Activated T-cell treated with anti-CD3 and anti-CD28 coated beads for 4 hours (primary cell): ENCODE results near the gene SNRNP40.

Source experiments
- DNase-seq: peaks from one replicate; pipeline ENCODE4 v3.0.0-alpha.2; 2020

SNRNP40 gene

DNA sequence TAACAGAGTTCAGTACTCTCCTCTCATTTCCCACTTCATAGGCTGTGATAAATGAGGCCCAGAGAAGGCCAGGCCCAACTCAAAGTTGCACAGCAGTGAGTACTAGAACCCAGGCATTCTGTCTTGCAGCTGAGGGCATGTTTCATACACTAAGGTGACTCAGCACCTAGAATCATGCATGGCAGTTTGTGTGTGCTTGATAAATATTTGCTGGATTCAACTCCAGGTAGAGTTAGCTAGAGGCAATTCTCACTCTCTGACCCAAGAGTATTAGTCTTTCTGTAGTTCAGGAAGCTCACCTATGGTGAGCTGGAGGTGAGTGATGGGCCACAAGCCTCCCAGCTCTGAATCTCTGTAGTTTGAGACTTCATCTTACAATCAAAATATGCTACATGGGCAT is 67.6 kb downstream of the SNRNP40 start:
- no peak for DNase-seq

DNA sequence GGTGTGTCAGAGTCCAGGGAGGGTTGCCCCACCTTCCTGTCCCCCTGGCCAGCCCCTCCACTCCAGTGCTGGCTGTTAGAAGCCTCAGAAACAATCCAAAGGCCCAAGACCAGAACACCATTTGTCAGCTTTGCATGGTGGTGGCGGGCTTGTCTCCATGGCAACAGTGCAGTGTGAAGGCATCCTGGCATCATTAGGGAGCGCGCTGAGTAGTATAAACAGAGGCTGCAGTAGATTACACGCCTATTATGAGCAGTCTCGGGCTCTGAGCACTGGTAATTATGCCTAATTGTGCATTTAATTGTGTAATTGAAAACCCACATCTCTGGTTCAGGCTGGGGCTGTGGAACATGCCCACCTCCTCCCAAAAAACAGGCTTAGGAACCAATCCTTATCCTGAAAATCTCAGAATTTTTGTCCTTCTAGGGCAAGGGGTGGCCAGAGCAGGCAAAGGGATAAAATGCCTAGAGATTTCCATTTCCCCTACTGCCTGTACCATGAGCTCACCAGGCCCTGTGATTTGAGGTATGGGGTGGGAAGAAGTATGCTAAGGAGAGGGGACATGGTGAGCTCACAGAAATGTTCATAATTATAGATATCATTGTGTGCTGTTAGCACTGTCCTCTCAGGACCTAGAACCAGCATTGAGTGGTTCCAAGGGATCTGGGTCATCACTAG is 68.6 kb downstream of the SNRNP40 start:
- no peak for DNase-seq

DNA sequence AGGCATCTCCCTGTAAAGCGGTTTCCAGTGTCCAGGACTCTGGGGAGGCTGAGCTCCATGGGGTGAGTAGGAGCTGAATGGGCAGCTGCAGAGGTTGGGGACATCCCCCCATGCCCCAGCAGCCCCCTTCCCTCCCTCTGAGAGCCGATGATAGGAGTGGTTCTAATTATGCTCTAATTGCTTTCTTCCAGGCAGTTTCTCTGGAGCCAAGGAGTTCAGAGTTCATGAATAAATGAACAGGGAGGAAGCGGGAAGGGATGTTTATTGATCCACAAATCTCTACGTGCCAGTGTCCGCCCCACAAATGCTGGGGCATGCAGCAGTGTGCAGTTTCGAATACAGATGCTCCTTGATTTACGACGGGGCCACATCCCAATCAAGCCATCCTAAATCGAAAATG is 72.5 kb downstream of the SNRNP40 start:
- DNase-seq, result no peak

DNA sequence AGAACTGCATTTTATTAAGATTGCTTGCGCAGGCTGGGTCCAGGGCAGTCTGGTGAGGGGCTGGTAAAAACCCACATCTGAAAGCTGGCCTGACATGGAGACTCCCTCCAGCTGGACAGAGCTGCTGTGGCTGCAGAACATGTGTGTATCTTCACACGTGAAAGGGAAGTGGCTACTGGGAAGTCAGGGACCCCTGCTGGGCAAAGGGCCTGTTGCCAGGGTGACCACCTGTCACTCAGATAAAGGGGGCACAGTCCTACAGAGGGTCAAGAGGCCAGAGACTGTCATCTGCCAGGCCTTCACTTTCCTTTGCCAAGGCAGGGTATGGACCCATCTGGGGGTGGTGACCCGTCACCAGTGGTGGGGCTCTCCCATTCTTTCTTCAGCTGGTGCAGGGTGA is 74.4 kb downstream of the SNRNP40 start:
- no peak for DNase-seq

DNA sequence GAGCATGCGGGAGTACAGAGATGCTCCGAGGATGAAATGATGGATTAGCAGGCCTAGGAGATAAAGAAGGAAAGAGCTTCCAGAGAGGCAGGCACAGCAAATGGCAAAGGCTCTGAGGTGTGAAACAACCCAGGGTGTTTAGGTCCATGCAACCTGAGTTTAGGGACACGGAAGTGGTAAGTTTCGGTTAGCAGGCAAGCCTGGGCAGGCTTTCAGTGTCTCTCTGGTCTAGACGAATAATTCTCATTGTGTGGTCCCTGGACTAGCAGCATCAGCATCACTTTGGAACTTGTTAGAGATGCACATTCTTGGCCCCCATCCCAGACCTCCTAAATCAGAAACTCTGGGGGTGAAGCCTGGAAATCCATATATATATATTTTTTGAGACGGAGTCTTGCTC is 75.5 kb downstream of the SNRNP40 start:
- no peak for DNase-seq

DNA sequence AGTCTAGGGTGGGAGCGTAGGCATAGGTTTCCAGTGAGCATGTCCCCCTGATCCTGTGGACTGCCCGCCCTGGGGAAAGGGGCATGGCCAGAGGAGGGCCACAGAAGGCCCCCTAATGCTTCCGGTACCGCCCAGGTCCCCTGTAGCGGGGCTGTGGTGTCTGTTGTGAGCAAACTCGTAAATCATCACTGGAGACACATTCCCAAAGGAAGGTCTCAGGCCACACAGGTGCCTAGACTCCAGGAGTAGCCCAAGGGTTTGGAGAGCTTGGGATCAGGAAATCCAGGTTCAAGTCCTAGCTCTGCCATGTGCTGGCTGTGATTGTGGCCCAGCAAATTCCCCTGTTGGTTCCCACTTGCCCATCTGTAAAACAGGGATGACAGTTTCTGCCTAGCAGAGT is 77.1 kb downstream of the SNRNP40 start:
- DNase-seq, result no peak

DNA sequence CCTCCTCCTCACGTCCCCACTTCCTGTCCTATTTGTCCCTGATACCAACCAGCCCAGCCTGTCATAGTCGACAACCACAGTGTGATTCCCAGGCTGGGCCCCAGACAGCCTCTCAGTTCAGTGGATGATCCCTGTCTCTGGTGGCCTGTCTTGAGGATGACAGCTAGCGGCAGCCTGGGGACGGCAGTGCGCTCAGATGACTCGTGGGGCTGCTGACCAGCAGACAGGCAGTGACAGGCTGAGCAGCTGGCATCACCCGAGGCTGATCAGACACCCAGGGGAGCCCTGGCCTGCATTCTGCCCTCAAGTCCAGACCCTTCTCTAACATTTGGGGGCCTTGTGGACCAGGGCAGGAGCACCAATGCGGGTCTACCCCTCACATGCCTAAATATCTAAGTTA is 77.9 kb downstream of the SNRNP40 start:
- no peak for DNase-seq

DNA sequence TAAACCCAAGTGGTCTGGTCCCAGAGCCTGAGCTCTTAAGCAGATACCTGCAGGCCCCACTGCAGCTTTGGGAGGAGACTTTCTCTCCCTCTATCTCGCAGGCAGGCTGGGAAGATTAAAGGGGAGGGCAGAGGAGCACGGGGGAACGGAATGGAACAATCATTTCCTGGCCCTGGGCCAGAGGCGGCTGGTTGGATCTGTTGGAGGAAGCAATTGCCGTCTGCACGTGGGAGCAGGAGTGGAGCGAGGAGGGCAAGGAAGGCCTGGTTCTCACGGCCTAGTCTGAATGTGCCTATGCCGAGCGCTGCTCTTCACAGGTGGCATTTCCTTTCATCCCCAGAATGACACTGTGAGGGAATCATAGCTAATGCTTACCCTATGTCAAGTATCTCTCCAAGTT is 80.6 kb downstream of the SNRNP40 start:
- no peak for DNase-seq

DNA sequence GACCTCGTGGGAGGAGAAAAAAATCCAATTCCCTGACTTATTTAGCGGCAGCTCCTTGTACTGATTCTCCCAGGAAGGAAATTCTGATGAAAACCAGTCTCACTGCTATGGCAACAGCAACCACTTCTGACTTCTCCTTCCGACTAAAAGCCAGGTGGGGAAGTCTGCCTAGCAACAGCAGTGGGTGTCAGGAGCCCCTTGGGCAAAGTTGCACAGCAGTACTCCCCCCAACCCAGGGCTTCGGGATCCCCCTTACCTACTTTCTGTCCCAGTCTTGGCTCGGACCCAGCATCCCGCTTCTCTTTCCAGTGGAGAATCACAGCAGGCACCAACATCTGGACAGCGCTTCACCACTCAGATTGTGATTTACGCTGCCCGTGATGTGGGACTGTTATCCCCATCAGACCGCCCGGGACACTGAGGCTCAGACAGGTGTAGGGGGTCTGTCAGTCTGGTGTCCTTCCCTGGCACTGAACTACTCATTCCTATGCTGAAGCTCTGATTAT is 81.5 kb downstream of the SNRNP40 start:
- DNase-seq, result no peak

DNA sequence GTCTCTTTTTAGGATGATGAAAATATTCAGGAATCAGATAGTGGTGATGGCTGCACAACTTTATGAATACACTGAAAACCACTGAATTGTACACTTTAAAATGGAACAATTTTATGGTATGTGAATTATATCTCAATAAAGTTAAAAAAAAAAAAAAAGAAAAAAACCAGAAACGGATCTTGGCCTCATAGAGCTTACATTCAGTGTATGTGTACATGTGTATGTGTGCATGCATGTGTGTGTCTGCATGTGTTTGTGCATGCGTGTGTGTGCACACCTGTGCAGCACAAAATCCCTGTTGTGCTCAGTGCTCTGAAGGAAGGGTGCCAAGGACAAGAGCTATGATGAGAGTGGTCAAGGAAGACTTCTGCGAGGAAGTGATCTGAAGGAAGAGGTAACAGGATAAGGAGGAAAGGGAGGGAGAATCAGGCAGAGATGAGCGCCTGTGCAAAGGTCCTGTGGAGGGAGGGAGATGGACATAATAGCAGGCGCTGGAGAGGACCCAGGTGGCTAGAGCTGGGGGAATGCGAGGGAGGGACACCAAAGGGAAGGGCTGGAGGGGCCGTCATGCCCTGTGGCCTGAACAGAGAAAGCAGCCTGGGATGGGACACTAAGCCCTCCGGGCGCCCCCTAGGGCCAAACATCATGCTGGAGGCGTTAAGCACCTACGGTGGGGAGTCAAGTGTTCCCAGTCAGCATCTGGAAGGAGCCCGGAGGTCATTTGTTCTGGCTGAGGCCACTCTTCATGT is 82.1 kb downstream of the SNRNP40 start:
- DNase-seq, result no peak
